Colonic mucosa (tissue), 4 donors: ENCODE results near the gene VSTM2B. TPM values are rescaled to one million over a fixed set of nuclear protein-coding genes. Genes with fewer than 3 reads are reported as not detected.

Experiments
- DNase-seq: peaks from one replicate; pipeline ENCODE4 v3.0.0-alpha.2; 2020
- H3K27ac ChIP-seq: fragments of 200-600 bp; one replicate; pipeline ENCODE4 v1.8.0; 2021
- H3K27me3 ChIP-seq: fragments of 200-600 bp; one replicate; pipeline ENCODE4 v1.8.0; 2021
- H3K36me3 ChIP-seq: fragments of 200-600 bp; one replicate; pipeline ENCODE4 v1.8.0; 2021
- H3K4me1 ChIP-seq: fragments of 200-600 bp; one replicate; pipeline ENCODE4 v1.8.0; 2021; ENCODE audit warnings: mild to moderate bottlenecking
- H3K4me3 ChIP-seq: fragments of 200-600 bp; one replicate; pipeline ENCODE4 v1.8.0; 2021
- H3K9ac ChIP-seq, 2 donors: one replicate each; pipeline ENCODE4 v1.7.0; 2013; ENCODE audit warnings: control low read depth in 2 of 2, low read depth in 2 of 2, low read length in 2 of 2
- H3K9me3 ChIP-seq: fragments of 200-600 bp; one replicate; pipeline ENCODE4 v1.8.0; 2021
- intact Hi-C: fragments of 100-400 bp; cut with DNase I; formaldehyde crosslinking; loops from one replicate; pipeline ENCODE4 v1.14.1; 2022
- total RNA-seq, 2 donors: library from RNA; stranded (reverse); fragmentation: NEBNext Ultra II Directional in 1 of 2; extraction: Animal tissue kit (Norgen Biotek cat#: 25700) in 1 of 2; gene quantifications; one replicate each; pipeline ENCODE4 v1.2.1, GENCODE V29; 2021
- TF ChIP-seq, protein P1 (sequence below): fragments of 200-600 bp; IDR thresholded peaks from one replicate; pipeline ENCODE4 v1.8.0; 2022; ENCODE audit warnings: antibody characterized with exemption, mild to moderate bottlenecking
- donor health status: healthy.
- donor health status: DM: no; HTN: no; CAD: no.
- donor health status: DM: no; HTN: no; CAD: no.

Gene VSTM2B
- total RNA-seq, 2 donors from 2014 or later = not detected

DNA sequence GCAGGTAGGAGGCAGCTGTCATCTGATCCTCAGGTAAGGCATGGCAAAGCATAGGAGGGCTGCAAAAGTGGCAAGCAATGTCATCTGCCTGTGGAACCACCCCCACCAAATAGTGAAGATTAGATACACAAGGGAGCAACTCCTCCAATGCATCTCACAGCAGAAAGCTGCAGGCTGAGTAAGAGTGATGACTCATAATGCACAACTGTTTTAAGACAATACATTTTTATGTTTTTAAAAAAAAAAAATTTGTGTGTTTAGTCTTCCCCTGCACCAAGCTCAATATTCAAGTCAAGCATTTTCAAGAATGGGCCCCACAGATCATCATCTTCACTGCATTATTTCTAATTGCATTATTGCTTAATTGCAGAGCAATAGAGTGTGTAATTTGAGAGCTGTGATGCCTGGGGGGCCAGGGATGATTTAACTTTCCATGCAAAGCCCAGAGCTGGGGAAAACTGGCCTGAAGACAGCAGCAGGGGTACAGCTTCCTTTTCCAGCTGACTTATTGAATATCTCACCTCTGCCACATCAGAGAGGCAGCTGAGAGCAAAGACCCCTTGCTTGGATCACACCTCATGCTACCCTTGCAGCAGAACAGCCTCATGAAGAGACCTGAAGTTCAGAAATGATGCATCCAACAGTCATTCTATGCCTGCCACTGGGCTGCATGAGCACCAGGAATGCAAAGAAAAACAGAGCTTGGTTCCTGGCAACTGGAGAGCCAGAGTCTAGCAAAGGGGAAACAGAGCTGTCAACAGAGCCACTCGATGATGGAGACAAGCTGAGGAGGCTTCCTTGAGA is 57.6 kb downstream of the VSTM2B start:
- Histone ChIP-seq H3K36me3 (no peaks in the 10 kb centered on the region), H3K9me3 (no peaks in the 10 kb centered on the region), H3K27me3 (no peaks in the 10 kb centered on the region), H3K4me1 (no peaks in the 10 kb centered on the region), H3K9ac (no peak overlapping the region), H3K4me3 (no peak overlapping the region), H3K27ac (no peak overlapping the region)
- intact Hi-C loops = no loop called here
- TF ChIP-seq, protein P1, sequence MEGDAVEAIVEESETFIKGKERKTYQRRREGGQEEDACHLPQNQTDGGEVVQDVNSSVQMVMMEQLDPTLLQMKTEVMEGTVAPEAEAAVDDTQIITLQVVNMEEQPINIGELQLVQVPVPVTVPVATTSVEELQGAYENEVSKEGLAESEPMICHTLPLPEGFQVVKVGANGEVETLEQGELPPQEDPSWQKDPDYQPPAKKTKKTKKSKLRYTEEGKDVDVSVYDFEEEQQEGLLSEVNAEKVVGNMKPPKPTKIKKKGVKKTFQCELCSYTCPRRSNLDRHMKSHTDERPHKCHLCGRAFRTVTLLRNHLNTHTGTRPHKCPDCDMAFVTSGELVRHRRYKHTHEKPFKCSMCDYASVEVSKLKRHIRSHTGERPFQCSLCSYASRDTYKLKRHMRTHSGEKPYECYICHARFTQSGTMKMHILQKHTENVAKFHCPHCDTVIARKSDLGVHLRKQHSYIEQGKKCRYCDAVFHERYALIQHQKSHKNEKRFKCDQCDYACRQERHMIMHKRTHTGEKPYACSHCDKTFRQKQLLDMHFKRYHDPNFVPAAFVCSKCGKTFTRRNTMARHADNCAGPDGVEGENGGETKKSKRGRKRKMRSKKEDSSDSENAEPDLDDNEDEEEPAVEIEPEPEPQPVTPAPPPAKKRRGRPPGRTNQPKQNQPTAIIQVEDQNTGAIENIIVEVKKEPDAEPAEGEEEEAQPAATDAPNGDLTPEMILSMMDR = no peak
- DNase-seq = no peak

DNA sequence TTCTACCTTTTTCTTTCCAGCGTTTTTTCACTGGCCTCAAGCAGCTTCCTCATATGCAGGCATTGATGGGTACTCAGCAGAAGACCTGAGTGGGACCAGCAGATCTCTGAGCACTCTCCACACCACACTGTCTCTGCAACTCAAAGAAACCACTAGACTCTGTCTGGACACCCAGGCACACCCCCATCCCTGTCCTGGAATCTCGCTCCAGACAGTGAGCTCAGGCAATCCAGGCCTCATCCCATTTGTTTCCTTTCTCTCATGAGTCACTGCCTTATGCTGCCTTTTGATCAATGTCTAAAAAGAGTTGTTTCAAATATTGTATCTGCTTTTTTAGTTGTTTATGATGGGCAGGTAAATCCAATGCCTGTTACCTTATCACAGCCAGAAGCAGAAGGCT is 60.6 kb downstream of the VSTM2B start:
- Histone ChIP-seq H3K4me1 (no peaks in the 10 kb centered on the region), H3K27me3 (no peaks in the 10 kb centered on the region), H3K9ac (no peak overlapping the region), H3K36me3 (no peaks in the 10 kb centered on the region), H3K27ac (no peak overlapping the region), H3K9me3 (no peaks in the 10 kb centered on the region), H3K4me3 (no peak overlapping the region)
- TF ChIP-seq, protein P1 = no peak
- intact Hi-C loops = no loop called here
- DNase-seq = no peak

DNA sequence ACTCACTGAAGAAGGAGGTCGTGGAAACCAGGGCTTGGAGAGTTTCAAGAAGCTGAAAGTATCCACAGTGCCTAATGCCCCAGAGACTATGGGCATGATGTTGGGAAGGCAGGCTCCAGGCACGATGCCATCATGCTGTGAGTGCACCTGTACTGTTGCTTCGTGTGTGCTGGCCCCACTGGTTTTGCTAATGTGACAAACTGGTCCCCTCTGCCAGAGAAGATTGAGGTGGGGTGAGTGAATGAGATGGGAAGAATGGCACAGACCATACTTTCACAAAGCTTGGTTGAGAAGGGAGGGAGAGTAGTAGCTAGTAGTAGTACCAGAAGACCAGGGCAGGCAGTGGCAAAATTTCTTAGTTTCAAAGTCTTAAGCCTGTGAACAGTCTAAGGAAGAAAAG is 61.3 kb downstream of the VSTM2B start:
- no peak overlapping the region for H3K9ac ChIP-seq
- no peaks in the 10 kb centered on the region for H3K9me3 ChIP-seq
- no peak overlapping the region for H3K4me3 ChIP-seq
- H3K27ac ChIP-seq = no peak overlapping the region
- intact Hi-C loops = no loop called here
- no peaks in the 10 kb centered on the region for H3K4me1 ChIP-seq
- TF ChIP-seq, protein P1 = no peak
- no peak for DNase-seq
- no peaks in the 10 kb centered on the region for H3K27me3 ChIP-seq
- H3K36me3 ChIP-seq = no peaks in the 10 kb centered on the region

DNA sequence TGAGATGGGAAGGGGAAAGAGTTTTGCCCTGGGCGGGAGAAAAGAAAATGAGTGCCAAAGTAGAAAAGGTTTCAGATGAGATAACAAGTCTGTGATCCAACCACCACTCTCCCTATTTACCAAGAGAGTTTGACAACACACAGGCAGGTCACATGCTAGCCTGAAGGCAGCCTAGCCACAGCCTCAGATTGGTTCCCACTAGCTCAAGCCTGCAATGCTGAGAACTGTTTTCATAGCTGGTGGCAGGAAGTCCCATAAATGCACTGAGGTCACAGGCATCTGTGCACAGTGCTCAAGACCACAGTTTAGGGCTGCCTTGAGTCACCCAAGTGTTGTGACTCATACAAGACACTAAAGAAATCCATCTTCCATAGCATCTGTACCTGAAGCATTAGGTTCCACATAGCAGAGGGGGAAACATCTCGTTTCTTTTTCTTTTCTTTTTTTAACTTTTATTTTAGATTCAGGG is 61.8 kb downstream of the VSTM2B start:
- Histone ChIP-seq H3K4me3 (no peak overlapping the region), H3K27ac (no peak overlapping the region), H3K9ac (no peak overlapping the region), H3K9me3 (no peaks in the 10 kb centered on the region), H3K27me3 (no peaks in the 10 kb centered on the region), H3K36me3 (no peaks in the 10 kb centered on the region), H3K4me1 (no peaks in the 10 kb centered on the region)
- no peak for DNase-seq
- TF ChIP-seq, protein P1 = no peak
- intact Hi-C loops = no loop called here

DNA sequence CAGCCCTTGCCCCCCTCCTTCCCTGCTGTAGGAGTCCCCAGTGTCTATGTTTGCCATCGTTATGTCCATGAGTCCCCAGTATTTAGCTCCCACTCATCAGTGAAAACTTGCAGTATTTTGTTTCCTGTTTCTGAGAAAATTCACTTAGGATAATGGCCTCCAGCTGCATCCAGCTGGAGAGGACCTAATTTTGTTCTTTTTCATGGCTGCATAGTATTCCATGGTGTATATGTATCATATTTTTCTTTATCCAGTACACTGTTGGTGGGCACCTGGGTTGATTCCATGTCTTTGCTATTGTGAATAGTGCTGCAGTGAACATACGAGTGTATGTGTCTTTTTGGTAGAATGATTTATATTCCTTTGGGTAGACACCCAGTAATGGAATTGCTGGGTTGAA is 62.3 kb downstream of the VSTM2B start:
- no peaks in the 10 kb centered on the region for H3K4me1 ChIP-seq
- TF ChIP-seq, protein P1 = no peak
- H3K27me3 ChIP-seq = no peaks in the 10 kb centered on the region
- no peaks in the 10 kb centered on the region for H3K9me3 ChIP-seq
- H3K36me3 ChIP-seq = no peaks in the 10 kb centered on the region
- DNase-seq = no peak
- H3K27ac ChIP-seq = no peak overlapping the region
- no peak overlapping the region for H3K4me3 ChIP-seq
- H3K9ac ChIP-seq = no peak overlapping the region
- intact Hi-C loops = no loop called here
